K562 (cell line): ENCODE data around the gene SQOR. TPM values are rescaled to one million over a fixed set of nuclear protein-coding genes. Genes with fewer than 3 reads are reported as not detected.

Experiments used
- ATAC-seq: fragments of 200-7000 bp; cut with Tn5 transposase; 3 replicates; pipeline ENCODE4 v1.9.1; 2020; ENCODE audit warnings: moderate library complexity
- BruUV-seq: library from RNA; stranded (reverse); fragments of 400-500 nt; replicated peaks from 2 replicates; lab custom pipeline; 2021; lab: Mats Ljungman, UMichigan
- CTCF ChIA-PET: fragments of 300-600 bp; formaldehyde crosslinking; extraction: SDS; loops from one replicate; lab custom pipeline; 2021; ENCODE audit warnings: low intra/inter-chr PET ratio; lab: Yijun Ruan, JAX
- POLR2A ChIA-PET: fragments of 300-600, 350-650 bp; sonication (Branson Sonifier 250); formaldehyde crosslinking; extraction: SDS; loops from one replicate; lab custom pipeline; 2021; ENCODE audit warnings: antibody characterized with exemption, inconsistent platforms; lab: Yijun Ruan, JAX
- DNase-seq, 4 experiments: peaks; one replicate each; pipeline versions ENCODE4 v3.0.0 to v3.0.0-alpha.2; 2011 to 2018; ENCODE audit warnings: low spot score in 3 of 4, mixed read lengths in 3 of 4; ENCODE audit errors: extremely low read depth in 1 of 4
- FAIRE-seq: peaks from 2 replicates; lab custom pipeline; 2011; peaks lifted over from hg19 to GRCh38; lab: Jason Lieb, UNC
- H2AFZ ChIP-seq: 2 replicates; pipeline ENCODE4 v1.6.0; 2011; ENCODE audit warnings: low read depth, low read length, control low read depth, inconsistent platforms
- H3K27ac ChIP-seq: fragments of 200-600 bp; 3 replicates; pipeline ENCODE4 v1.8.0; 2011; ENCODE audit warnings: low read depth, mild to moderate bottlenecking, control low read depth, inconsistent platforms, low read length, moderate library complexity, mixed read lengths; ENCODE audit errors: extremely low read depth
- H3K27me3 ChIP-seq, 2 experiments: fragments of 300-600 bp in 1 of 2; 2 replicates in 1 of 2; 3 replicates in 1 of 2; pipeline versions ENCODE4 v1.6.0 to v1.8.0; 2011; ENCODE audit warnings: inconsistent platforms in 2 of 2, low read length in 2 of 2, mild to moderate bottlenecking in 1 of 2, mixed read lengths in 1 of 2, moderate library complexity in 1 of 2; ENCODE audit not compliant: control insufficient read depth in 2 of 2, insufficient read depth in 2 of 2
- H3K36me3 ChIP-seq: fragments of 300-600 bp; 3 replicates; pipeline ENCODE4 v1.8.0; 2011; ENCODE audit warnings: mild to moderate bottlenecking, low read length, inconsistent platforms; ENCODE audit not compliant: control insufficient read depth, insufficient read depth
- H3K4me1 ChIP-seq, 2 experiments: fragments of 200-600 bp in 1 of 2; replicated peaks in 1 of 2; 2 replicates in 1 of 2; 3 replicates in 1 of 2; pipeline versions ENCODE4 v1.5.1 to v1.8.0; 2011; ENCODE audit warnings: inconsistent platforms in 2 of 2, low read length in 2 of 2, mild to moderate bottlenecking in 1 of 2, mixed read lengths in 1 of 2, moderate library complexity in 1 of 2; ENCODE audit not compliant: control insufficient read depth in 2 of 2, insufficient read depth in 2 of 2
- H3K4me2 ChIP-seq: 2 replicates; pipeline ENCODE4 v1.6.1; 2011; ENCODE audit warnings: low read length, control low read depth, inconsistent platforms, mixed read lengths; ENCODE audit not compliant: insufficient read depth
- H3K4me3 ChIP-seq: fragments of 200-600 bp; sonication (generic), shearing (Covaris generic); 2 replicates; pipeline ENCODE4 v1.5.1; 2016; ENCODE audit warnings: control low read depth, inconsistent platforms
- H3K79me2 ChIP-seq: fragments of 200-600 bp; 3 replicates; pipeline ENCODE4 v1.8.0; 2011; ENCODE audit warnings: low read length, inconsistent platforms; ENCODE audit not compliant: control insufficient read depth, insufficient read depth
- H3K9ac ChIP-seq, 2 experiments: 2 replicates each; pipeline versions ENCODE4 v1.6.0 to v1.6.1; 2011; ENCODE audit warnings: low read depth in 2 of 2, low read length in 2 of 2, control low read depth in 1 of 2, inconsistent platforms in 1 of 2, mild to moderate bottlenecking in 1 of 2, mixed read lengths in 1 of 2; ENCODE audit not compliant: insufficient read depth in 1 of 2
- H3K9me1 ChIP-seq: one replicate; pipeline ENCODE4 v1.6.0; 2011; ENCODE audit warnings: inconsistent platforms, mild to moderate bottlenecking, low read length, moderate library complexity; ENCODE audit not compliant: control insufficient read depth, insufficient read depth
- H3K9me3 ChIP-seq: replicated peaks from 2 replicates; pipeline ENCODE4 v1.5.1; 2011; ENCODE audit warnings: low read depth, low read length, inconsistent platforms; ENCODE audit not compliant: control insufficient read depth, insufficient read depth
- H4K20me1 ChIP-seq: replicated peaks from 2 replicates; pipeline ENCODE4 v1.6.1; 2011; ENCODE audit warnings: low read length, inconsistent platforms, mixed read lengths; ENCODE audit not compliant: control insufficient read depth, insufficient read depth
- BRF1 ChIP-seq: IDR thresholded peaks from 3 replicates; pipeline ENCODE4 v1.6.1; 2011; ENCODE audit warnings: borderline replicate concordance, mild to moderate bottlenecking; ENCODE audit not compliant: insufficient read length; ENCODE audit errors: extremely low read depth
- CBX5 ChIP-seq: IDR thresholded peaks from 2 replicates; pipeline ENCODE4 v1.6.1; 2014; ENCODE audit warnings: low read depth, borderline replicate concordance
- CCNT2 ChIP-seq: IDR thresholded peaks from 2 replicates; pipeline ENCODE4 v1.6.1; 2011; ENCODE audit warnings: borderline replicate concordance, low read depth, mild to moderate bottlenecking, moderate library complexity, mixed read lengths, low read length; ENCODE audit not compliant: insufficient read length; ENCODE audit errors: extremely low read depth
- CEBPG ChIP-seq, 3 experiments: fragments of 200-800 bp in 1 of 3; sonication (Bioruptor generic) in 1 of 3; sonication (generic) in 1 of 3; formaldehyde crosslinking in 1 of 3; IDR thresholded peaks in 2 of 3; conservative IDR thresholded peaks in 1 of 3; 2 replicates each; pipeline versions ENCODE4 v1.6.1 to v1.8.0; 2016 to 2022; ENCODE audit warnings: missing compliant biosample characterization in 2 of 3, missing genetic modification characterization in 2 of 3, mild to moderate bottlenecking in 1 of 3, missing genetic modification reagents in 1 of 3
- ELF1 ChIP-seq: fragments of 200-800 bp; sonication (Bioruptor generic); IDR thresholded peaks from 2 replicates; pipeline ENCODE4 v1.6.1; 2016; ENCODE audit warnings: missing genetic modification characterization, missing compliant biosample characterization
- GABPB2 ChIP-seq: fragments of 250-450 bp; sonication (Bioruptor Pico); conservative IDR thresholded peaks from 2 replicates; pipeline ENCODE4 v1.5.1; 2021; ENCODE audit warnings: mild to moderate bottlenecking
- NONO ChIP-seq, 2 experiments: fragments of 200-400 bp in 1 of 2; fragments of 450-650 bp in 1 of 2; formaldehyde crosslinking in 1 of 2; IDR thresholded peaks; 2 replicates each; pipeline ENCODE4 v1.6.1; 2017; ENCODE audit warnings: low read depth in 2 of 2, mild to moderate bottlenecking in 2 of 2, moderate library complexity in 2 of 2, low read length in 1 of 2
- POLR2AphosphoS2 ChIP-seq: IDR thresholded peaks from 2 replicates; pipeline ENCODE4 v1.6.1; 2012; ENCODE audit warnings: low read length, improper control_type of control experiment
- PURB ChIP-seq: sonication (generic); formaldehyde crosslinking; IDR thresholded peaks from 2 replicates; pipeline ENCODE4 v1.9.0; 2021; ENCODE audit warnings: low read depth, mild to moderate bottlenecking, missing genetic modification reagents
- RFX7 ChIP-seq: fragments of 250-450 bp; sonication (Bioruptor Pico); IDR thresholded peaks from 2 replicates; pipeline ENCODE4 v1.5.1; 2021; ENCODE audit warnings: mild to moderate bottlenecking
- SNIP1 ChIP-seq: fragments of 450-650 bp; IDR thresholded peaks from 2 replicates; pipeline ENCODE4 v1.7.1; 2017; ENCODE audit warnings: low read depth, mild to moderate bottlenecking
- ZC3H4 ChIP-seq: sonication (generic); formaldehyde crosslinking; IDR thresholded peaks from 2 replicates; pipeline ENCODE4 v1.9.0; 2021; ENCODE audit warnings: missing genetic modification reagents, borderline replicate concordance
- ZNF224 ChIP-seq: sonication (generic); formaldehyde crosslinking; IDR thresholded peaks from 2 replicates; pipeline ENCODE4 v1.8.0; 2022; ENCODE audit warnings: mild to moderate bottlenecking, missing genetic modification reagents
- WGBS: fragments of 100-300 bp; shearing (Covaris generic); methylation state at CpG from one replicate; pipeline ENCODE4 v1.1.6; 2016; ENCODE audit warnings: low coverage, mixed read lengths; ENCODE audit not compliant: insufficient coverage; ENCODE audit errors: missing lambda C conversion rate; 5-methylcytosine and 5-hydroxymethylcytosine counted together
- in situ Hi-C: fragments of 300-500 bp; cut with MboI; formaldehyde crosslinking; loops from 4 replicates; pipeline ENCODE4 v1.15.0; 2018; ENCODE audit warnings: inconsistent platforms, mixed read lengths
- intact Hi-C: fragments of 100-400 bp; cut with micrococcal nuclease; formaldehyde crosslinking; loops from 2 replicates; pipeline ENCODE4 v1.14.2; 2022
- polyA plus RNA-seq, 8 experiments: library from polyadenylated mRNA; depleted of rRNA in 4 of 8; stranded (reverse) in 5 of 8; unstranded in 3 of 8; fragments of >200 nt; fragmentation: Nextera tagmentation in 2 of 8; fragmentation: Illumina TruSeq in 1 of 8; extraction: Ambion mirVana in 2 of 8; extraction: Trizol in 1 of 8; gene quantifications; 2 replicates each; pipeline versions ENCODE4 v1.2.1 to v1.2.3, GENCODE V29; 2011 to 2014; ENCODE audit warnings: inconsistent platforms in 1 of 8, missing spikeins in 1 of 8
- total RNA-seq, 7 experiments: library from RNA; depleted of rRNA in 6 of 7; stranded (reverse); fragments of >200 nt in 6 of 7; fragmentation: Illumina TruSeq in 2 of 7; extraction: Trizol in 2 of 7; gene quantifications; 2 replicates each; pipeline versions ENCODE4 v1.2.1 to v1.2.3, GENCODE V29; 2011 to 2021; ENCODE audit warnings: low replicate concordance in 1 of 7
- TF ChIP-seq, protein P1 (sequence below): sonication (generic); IDR thresholded peaks from 2 replicates; pipeline ENCODE4 v1.6.1; 2016
- TF ChIP-seq, protein P2 (sequence below): fragments of 250-450 bp; sonication (Bioruptor Pico); IDR thresholded peaks from 2 replicates; pipeline ENCODE4 v1.8.0; 2021; ENCODE audit warnings: moderate library complexity, mild to moderate bottlenecking, inconsistent platforms
- TF ChIP-seq, protein P3 (sequence below): fragments of 250-450 bp; sonication (Bioruptor Pico); IDR thresholded peaks from 2 replicates; pipeline ENCODE4 v1.5.0; 2020; ENCODE audit warnings: mild to moderate bottlenecking, borderline replicate concordance

The SQOR gene
- total and polyA plus RNA-seq, 9 of the 15 experiments (the other 6 are each of a cell fraction or from before 2014, with no cell fraction given), result 0.32 to 1.6 (median 1.1) TPM

DNA sequence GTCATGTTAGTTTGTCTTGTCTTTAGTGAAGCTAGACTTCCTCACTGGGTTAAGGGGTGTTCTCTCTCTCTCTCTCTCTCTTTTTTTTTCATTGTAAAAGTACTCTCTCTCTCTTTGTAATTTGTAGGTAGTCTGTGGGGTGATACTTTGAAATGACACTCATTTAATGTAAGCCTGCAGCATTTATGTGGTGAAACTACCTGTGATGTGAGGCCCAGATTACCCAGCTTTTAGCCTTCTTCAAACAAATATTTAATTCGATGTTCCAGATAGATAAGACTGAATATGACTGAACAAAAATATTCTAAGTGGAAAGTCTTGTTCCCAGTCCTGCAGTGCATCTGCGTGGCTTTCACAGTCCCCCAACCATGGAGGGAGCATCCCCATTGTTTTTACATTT, 49.7 kb downstream of the SQOR start:
- no peaks in the 10 kb centered on the region for H3K9me1 ChIP-seq
- H3K4me1 ChIP-seq, result no peaks in the 10 kb centered on the region
- H4K20me1 ChIP-seq, result no peaks in the 10 kb centered on the region
- H3K27me3 ChIP-seq, result no peaks in the 10 kb centered on the region
- no peak for FAIRE-seq
- no peaks in the 10 kb centered on the region for H3K79me2 ChIP-seq
- ChIA-PET POLR2A (interaction anchor here (0.9 to 1.1 kb wide), 2 partner anchors 9 to 10 kb away, joined by 4 to 5 read pairs; no protein-coding TSS in a partner anchor), CTCF (no interaction called here)
- no peak overlapping the region for H3K9ac ChIP-seq
- no peak overlapping the region for H3K4me2 ChIP-seq
- no TSS peak for BruUV-seq
- no peaks in the 10 kb centered on the region for H3K9me3 ChIP-seq
- no peak overlapping the region for H3K27ac ChIP-seq
- in situ Hi-C loops (no loop called here), intact Hi-C loops (no loop called here)
- H3K4me3 ChIP-seq, result no peak overlapping the region
- 0% methylated on average over 2 of the region's 2 CpGs for WGBS
- no peak overlapping the region for H2AFZ ChIP-seq
- no peaks in the 10 kb centered on the region for H3K36me3 ChIP-seq
- ATAC-seq, result no peak
- DNase-seq, result no peak
- TF ChIP-seq SNIP1, result no peak
- no peak for TF ChIP-seq NONO (IDR thresholded peaks at IDR 0.05; ENCODE audit: low read depth in 2 of 2, low read length in 1 of 2)
- no peak for TF ChIP-seq RFX7
- TF ChIP-seq PURB (CRISPR knock-in tag), result no peak
- TF ChIP-seq CEBPG (CRISPR knock-in tag; IDR thresholded peaks at IDR 0.05), result no peak
- TF ChIP-seq CEBPG (tag; conservative IDR thresholded peaks at IDR 0.05 in 1 of 2, IDR thresholded peaks at IDR 0.05 in 1 of 2), result no peak
- TF ChIP-seq ZNF224 (CRISPR knock-in tag), result no peak
- no peak for TF ChIP-seq CBX5
- TF ChIP-seq ELF1, result no peak
- no peak for TF ChIP-seq GABPB2
- TF ChIP-seq POLR2AphosphoS2, result no peak
- no peak for TF ChIP-seq CCNT2
- TF ChIP-seq ZC3H4 (CRISPR knock-in tag), result no peak
- TF ChIP-seq, protein P1, sequence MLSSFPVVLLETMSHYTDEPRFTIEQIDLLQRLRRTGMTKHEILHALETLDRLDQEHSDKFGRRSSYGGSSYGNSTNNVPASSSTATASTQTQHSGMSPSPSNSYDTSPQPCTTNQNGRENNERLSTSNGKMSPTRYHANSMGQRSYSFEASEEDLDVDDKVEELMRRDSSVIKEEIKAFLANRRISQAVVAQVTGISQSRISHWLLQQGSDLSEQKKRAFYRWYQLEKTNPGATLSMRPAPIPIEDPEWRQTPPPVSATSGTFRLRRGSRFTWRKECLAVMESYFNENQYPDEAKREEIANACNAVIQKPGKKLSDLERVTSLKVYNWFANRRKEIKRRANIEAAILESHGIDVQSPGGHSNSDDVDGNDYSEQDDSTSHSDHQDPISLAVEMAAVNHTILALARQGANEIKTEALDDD, result no peak
- TF ChIP-seq, protein P2, sequence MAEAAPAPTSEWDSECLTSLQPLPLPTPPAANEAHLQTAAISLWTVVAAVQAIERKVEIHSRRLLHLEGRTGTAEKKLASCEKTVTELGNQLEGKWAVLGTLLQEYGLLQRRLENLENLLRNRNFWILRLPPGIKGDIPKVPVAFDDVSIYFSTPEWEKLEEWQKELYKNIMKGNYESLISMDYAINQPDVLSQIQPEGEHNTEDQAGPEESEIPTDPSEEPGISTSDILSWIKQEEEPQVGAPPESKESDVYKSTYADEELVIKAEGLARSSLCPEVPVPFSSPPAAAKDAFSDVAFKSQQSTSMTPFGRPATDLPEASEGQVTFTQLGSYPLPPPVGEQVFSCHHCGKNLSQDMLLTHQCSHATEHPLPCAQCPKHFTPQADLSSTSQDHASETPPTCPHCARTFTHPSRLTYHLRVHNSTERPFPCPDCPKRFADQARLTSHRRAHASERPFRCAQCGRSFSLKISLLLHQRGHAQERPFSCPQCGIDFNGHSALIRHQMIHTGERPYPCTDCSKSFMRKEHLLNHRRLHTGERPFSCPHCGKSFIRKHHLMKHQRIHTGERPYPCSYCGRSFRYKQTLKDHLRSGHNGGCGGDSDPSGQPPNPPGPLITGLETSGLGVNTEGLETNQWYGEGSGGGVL (CRISPR knock-in tag), result no peak
- TF ChIP-seq BRF1, result no peak
- TF ChIP-seq, protein P3, sequence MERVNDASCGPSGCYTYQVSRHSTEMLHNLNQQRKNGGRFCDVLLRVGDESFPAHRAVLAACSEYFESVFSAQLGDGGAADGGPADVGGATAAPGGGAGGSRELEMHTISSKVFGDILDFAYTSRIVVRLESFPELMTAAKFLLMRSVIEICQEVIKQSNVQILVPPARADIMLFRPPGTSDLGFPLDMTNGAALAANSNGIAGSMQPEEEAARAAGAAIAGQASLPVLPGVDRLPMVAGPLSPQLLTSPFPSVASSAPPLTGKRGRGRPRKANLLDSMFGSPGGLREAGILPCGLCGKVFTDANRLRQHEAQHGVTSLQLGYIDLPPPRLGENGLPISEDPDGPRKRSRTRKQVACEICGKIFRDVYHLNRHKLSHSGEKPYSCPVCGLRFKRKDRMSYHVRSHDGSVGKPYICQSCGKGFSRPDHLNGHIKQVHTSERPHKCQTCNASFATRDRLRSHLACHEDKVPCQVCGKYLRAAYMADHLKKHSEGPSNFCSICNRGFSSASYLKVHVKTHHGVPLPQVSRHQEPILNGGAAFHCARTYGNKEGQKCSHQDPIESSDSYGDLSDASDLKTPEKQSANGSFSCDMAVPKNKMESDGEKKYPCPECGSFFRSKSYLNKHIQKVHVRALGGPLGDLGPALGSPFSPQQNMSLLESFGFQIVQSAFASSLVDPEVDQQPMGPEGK (CRISPR knock-in tag), result no peak
